ENCODE results near the gene SNAP25.

DNA sequence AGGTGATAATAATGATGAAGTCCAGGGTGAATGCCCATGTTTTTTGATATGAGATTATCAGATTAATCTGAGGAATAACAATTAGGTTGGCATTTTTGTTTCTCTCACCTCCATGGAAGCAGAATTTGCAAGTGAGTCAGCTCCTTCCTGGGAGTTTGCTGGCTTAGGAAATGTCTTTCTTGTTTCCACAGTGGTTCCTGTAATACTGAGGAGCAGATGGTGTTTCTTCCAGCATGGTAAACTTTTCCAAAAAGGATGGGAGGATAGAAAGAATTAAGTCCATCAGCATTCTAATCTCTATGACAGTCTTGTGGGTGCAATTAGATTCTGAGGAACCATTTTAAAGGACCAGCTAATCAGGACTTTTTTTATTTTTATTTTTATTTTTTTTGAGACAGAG, 40.5 kb downstream of the SNAP25 start:
- TF ChIP-seq CTCF (IDR thresholded peaks at IDR 0.05) (no peak), POLR2A (IDR thresholded peaks at IDR 0.05) (no peak)
